BLaER1 (cell line): ENCODE measurements around the gene PLA2G4C.

ENCODE experiments used
- H3K27ac ChIP-seq: shearing (Covaris generic); formaldehyde crosslinking; 2 replicates; pipeline ENCODE4 v1.8.1; 2022
- H3K27me3 ChIP-seq: shearing (Covaris generic); formaldehyde crosslinking; 2 replicates; pipeline ENCODE4 v1.8.1; 2022
- H3K36me3 ChIP-seq: shearing (Covaris generic); formaldehyde crosslinking; 2 replicates; pipeline ENCODE4 v1.8.1; 2022
- H3K4me1 ChIP-seq: shearing (Covaris generic); formaldehyde crosslinking; 2 replicates; pipeline ENCODE4 v1.8.1; 2022
- H3K4me2 ChIP-seq: shearing (Covaris generic); formaldehyde crosslinking; 2 replicates; pipeline ENCODE4 v1.8.1; 2022
- H3K4me3 ChIP-seq: shearing (Covaris generic); formaldehyde crosslinking; 2 replicates; pipeline ENCODE4 v1.8.1; 2022
- H3K9ac ChIP-seq: shearing (Covaris generic); formaldehyde crosslinking; 2 replicates; pipeline ENCODE4 v1.8.1; 2022
- H3K9me3 ChIP-seq: shearing (Covaris generic); formaldehyde crosslinking; 2 replicates; pipeline ENCODE4 v1.8.1; 2022
- H4K20me1 ChIP-seq: shearing (Covaris generic); formaldehyde crosslinking; 2 replicates; pipeline ENCODE4 v1.8.1; 2022
- Cebpa-rat ChIP-seq: shearing (Covaris generic); IDR thresholded peaks from 2 replicates; pipeline ENCODE4 v1.8.1; 2022

The PLA2G4C gene

GRCh38 chr19:48117515-48118130, 7.0 kb upstream of the PLA2G4C start:
- Histone ChIP-seq H3K36me3 (peaks cover 86% of the 10 kb centered on the region), H3K4me1 (peaks cover 35% of the 10 kb centered on the region), H3K4me3 (no peak overlapping the region), H4K20me1 (no peaks in the 10 kb centered on the region), H3K9me3 (peaks cover 5% of the 10 kb centered on the region; the same call in 1 of the 2 replicates), H3K9ac (no peak overlapping the region; the same call in 1 of the 2 replicates), H3K27ac (peak overlapping the region; percentile 83), H3K4me2 (peak overlapping the region; percentile 76), H3K27me3 (no peaks in the 10 kb centered on the region)
- no peak for TF ChIP-seq Cebpa-rat

- no peak for TF ChIP-seq Cebpa-rat
- Histone ChIP-seq H3K9ac (no peak overlapping the region), H3K27me3 (no peaks in the 10 kb centered on the region)
Measured at GRCh38 chr19:48113190-48113917, 2.7 kb upstream of the PLA2G4C start.

GRCh38 chr19:48111280-48111679, 663 bp upstream of the PLA2G4C start:
- no peaks in the 10 kb centered on the region for H3K9me3 ChIP-seq
- H3K4me1 ChIP-seq: peaks cover 37% of the 10 kb centered on the region
- H3K36me3 ChIP-seq: peaks cover 23% of the 10 kb centered on the region
- H3K4me3 ChIP-seq: no peak overlapping the region; the same call in 1 of the 2 replicates
- H3K27ac ChIP-seq: no peak overlapping the region
- no peaks in the 10 kb centered on the region for H3K27me3 ChIP-seq
- H3K9ac ChIP-seq: no peak overlapping the region
- TF ChIP-seq Cebpa-rat: no peak
- H3K4me2 ChIP-seq: no peak overlapping the region; the same call in 1 of the 2 replicates
- H4K20me1 ChIP-seq: no peaks in the 10 kb centered on the region

More at GRCh38 chr19:48113190-48113917, 2.7 kb upstream of the PLA2G4C start:
- no peaks in the 10 kb centered on the region for H4K20me1 ChIP-seq
- peaks cover 29% of the 10 kb centered on the region for H3K4me1 ChIP-seq
- no peak overlapping the region for H3K4me2 ChIP-seq
- no peaks in the 10 kb centered on the region; the same call in 1 of the 2 replicates for H3K9me3 ChIP-seq
- H3K4me3 ChIP-seq: no peak overlapping the region
- H3K27ac ChIP-seq: 0 out of 2 replicates have a peak overlapping the region, but pooled peaks have one; percentile 18
- peaks cover 44% of the 10 kb centered on the region for H3K36me3 ChIP-seq

GRCh38 chr19:48108997-48109782, 1.4 kb downstream of the PLA2G4C start:
- no peaks in the 10 kb centered on the region for H3K27me3 ChIP-seq
- H3K9me3 ChIP-seq: no peaks in the 10 kb centered on the region
- H3K36me3 ChIP-seq: peaks cover 2% of the 10 kb centered on the region
- no peaks in the 10 kb centered on the region for H4K20me1 ChIP-seq
- no peak overlapping the region for H3K9ac ChIP-seq
- TF ChIP-seq Cebpa-rat: no peak
- no peak overlapping the region; the same call in 1 of the 2 replicates for H3K4me2 ChIP-seq
- no peak overlapping the region for H3K4me3 ChIP-seq
- H3K27ac ChIP-seq: no peak overlapping the region
- peaks cover 41% of the 10 kb centered on the region for H3K4me1 ChIP-seq

- no peak overlapping the region for H3K4me2 ChIP-seq
- no peaks in the 10 kb centered on the region for H3K9me3 ChIP-seq
- H3K27me3 ChIP-seq: no peaks in the 10 kb centered on the region
- TF ChIP-seq Cebpa-rat: no peak
- H3K36me3 ChIP-seq: no peaks in the 10 kb centered on the region
- H3K4me1 ChIP-seq: peaks cover 36% of the 10 kb centered on the region
- H4K20me1 ChIP-seq: no peaks in the 10 kb centered on the region
- no peak overlapping the region for H3K4me3 ChIP-seq
- H3K27ac ChIP-seq: no peak overlapping the region
- no peak overlapping the region for H3K9ac ChIP-seq
Measured at GRCh38 chr19:48103922-48104321, 6.7 kb downstream of the PLA2G4C start.

- Histone ChIP-seq H3K4me2 (peak overlapping the region; percentile 29; the same call in 1 of the 2 replicates), H3K4me3 (no peak overlapping the region), H3K27ac (no peak overlapping the region)
Measured at GRCh38 chr19:48102870-48103751, 7.5 kb downstream of the PLA2G4C start.

GRCh38 chr19:48095612-48096175, 14.9 kb downstream of the PLA2G4C start:
- Histone ChIP-seq H3K4me1 (peaks cover 6% of the 10 kb centered on the region; the same call in 1 of the 2 replicates), H3K36me3 (0 out of 2 replicates have a peak, but pooled peaks cover 7% of the 10 kb centered on the region), H3K9me3 (peaks cover 33% of the 10 kb centered on the region), H4K20me1 (no peaks in the 10 kb centered on the region), H3K4me2 (no peak overlapping the region), H3K27me3 (no peaks in the 10 kb centered on the region), H3K9ac (no peak overlapping the region), H3K27ac (no peak overlapping the region), H3K4me3 (no peak overlapping the region)
- no peak for TF ChIP-seq Cebpa-rat

More at GRCh38 chr19:48102870-48103751, 7.5 kb downstream of the PLA2G4C start:
- Histone ChIP-seq H3K27me3 (no peaks in the 10 kb centered on the region), H3K36me3 (no peaks in the 10 kb centered on the region), H4K20me1 (no peaks in the 10 kb centered on the region), H3K9me3 (no peaks in the 10 kb centered on the region), H3K9ac (no peak overlapping the region), H3K4me1 (peaks cover 36% of the 10 kb centered on the region)
- no peak for TF ChIP-seq Cebpa-rat

- TF ChIP-seq Cebpa-rat: no peak
- Histone ChIP-seq H3K4me2 (no peak overlapping the region), H3K27me3 (no peaks in the 10 kb centered on the region), H3K4me1 (no peaks in the 10 kb centered on the region), H3K27ac (no peak overlapping the region), H4K20me1 (no peaks in the 10 kb centered on the region), H3K4me3 (no peak overlapping the region), H3K36me3 (0 out of 2 replicates have a peak, but pooled peaks cover 7% of the 10 kb centered on the region), H3K9ac (no peak overlapping the region), H3K9me3 (peaks cover 35% of the 10 kb centered on the region)
Measured at GRCh38 chr19:48094855-48095203, 15.8 kb downstream of the PLA2G4C start.
